HG03469 (cell line): Measurements from ENCODE around the gene CLCN7.

Experiments used
- ATAC-seq: cut with Tn5 transposase; IDR thresholded peaks from one replicate; pipeline ENCODE4 v1.9.1; 2021; ENCODE audit warnings: mild to moderate bottlenecking, moderate library complexity, moderate number of reproducible peaks; ENCODE audit not compliant: unreplicated experiment

The CLCN7 gene

DNA sequence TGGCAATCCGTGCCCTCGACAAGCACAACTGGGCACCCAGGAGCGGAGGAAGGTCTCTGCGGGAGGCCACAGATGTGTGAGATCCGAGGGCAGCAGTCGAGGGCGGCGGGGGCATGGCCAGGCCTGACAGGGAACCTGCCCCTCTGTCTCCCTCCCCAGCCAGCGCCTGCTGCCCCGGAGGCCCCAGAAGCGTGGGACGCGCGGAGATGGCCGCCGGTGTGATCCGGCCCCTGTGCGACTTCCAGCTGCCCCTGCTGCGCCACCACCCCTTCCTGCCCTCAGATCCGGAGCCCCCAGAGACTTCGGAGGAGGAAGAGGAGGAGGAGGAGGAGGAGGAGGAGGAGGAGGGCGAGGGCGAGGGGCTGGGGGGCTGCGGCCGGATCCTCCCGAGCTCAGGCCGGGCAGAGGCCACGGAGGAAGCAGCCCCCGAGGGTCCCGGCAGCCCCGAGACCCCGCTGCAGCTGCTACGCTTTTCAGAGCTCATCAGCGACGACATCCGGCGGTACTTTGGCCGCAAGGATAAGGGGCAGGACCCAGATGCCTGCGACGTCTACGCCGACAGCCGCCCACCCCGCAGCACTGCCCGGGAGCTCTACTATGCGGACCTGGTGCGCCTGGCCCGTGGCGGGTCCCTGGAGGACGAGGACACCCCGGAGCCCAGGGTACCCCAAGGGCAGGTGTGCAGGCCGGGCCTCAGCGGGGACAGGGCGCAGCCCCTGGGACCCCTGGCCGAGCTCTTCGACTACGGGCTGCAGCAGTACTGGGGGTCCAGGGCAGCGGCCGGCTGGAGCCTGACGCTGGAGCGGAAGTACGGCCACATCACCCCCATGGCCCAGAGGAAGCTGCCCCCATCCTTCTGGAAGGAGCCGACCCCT, 42.2 kb downstream of the CLCN7 start:
- ATAC-seq, result no peak

DNA sequence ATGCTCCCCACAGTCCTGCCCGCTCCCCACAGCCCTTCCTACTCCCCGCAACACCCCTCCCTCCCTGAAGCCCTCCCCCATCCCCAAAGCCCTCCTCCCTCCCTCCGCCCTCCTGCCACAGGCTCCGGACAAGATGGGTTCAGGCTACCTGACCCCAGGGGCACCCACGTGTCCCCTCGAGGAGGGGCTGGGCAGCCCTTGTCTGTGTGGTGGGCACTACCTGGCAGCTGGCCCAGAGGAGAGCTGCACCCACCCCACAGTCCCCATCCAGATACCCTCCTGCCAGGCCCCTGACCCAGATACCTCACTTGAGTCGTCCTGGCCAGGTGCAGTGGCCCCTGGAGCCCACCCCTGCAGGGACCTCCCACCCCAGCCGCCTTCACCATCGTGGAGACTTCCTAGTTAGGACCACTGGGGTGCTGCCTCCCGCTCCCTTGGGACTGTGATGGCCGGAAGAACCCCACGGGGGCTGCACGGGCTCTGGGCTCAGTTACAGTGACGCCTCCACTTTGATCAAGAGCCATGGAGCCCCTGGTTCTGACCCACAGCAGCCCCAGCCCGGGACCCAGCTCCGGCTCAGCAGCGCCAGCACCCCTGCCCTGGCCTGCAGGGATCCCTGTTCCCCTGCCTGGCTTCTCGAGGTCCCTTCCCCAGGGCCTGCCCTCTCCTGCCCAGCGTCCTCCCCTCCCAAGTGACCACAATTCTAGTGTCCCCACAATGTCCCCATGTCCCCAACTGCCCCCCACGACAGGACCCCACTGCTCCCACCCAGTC, 43.1 kb downstream of the CLCN7 start:
- no peak for ATAC-seq

DNA sequence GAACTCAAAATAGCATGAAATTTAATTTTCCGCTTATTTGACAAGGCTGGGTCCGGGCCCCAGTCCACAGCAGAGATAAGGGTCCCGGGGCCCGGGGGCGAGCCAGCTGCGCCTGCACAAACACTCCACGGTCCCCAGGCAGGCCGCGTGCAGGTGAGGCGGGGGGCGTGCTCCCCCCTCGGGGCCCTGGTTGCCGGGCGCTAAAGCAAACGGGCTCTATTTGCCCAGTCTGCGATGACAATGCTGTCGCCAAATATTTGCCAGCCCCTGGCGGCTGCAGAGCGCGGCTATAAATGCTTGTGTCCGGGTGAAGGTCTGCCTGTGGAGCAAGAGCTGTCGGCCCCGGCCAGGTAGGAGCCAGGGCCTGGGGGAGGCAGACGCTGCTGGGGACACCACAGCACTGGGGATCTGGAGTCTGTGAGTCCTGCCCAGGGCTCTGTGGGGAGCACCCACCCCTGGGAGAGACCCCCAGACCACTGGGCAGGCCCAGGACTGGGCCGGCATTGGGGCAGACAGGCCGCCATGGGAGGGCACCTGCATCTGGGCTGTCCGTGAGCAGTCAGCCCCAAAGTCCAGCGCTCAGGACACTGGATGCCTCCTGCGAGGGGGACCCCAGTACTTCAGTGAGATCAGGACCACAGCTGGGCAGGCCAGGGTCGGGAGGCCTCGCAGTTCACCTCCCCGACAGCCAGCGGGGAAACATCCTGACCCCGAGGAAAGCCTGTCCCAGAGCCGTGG, 43.9 kb downstream of the CLCN7 start, which contains the start of gene PERCC1:
PERCC1 (plus strand) TSS at position 320 of the 738 bp plus-strand sequence. CDS start 1,516 bp downstream, outside the sequence.
- no peak for ATAC-seq

DNA sequence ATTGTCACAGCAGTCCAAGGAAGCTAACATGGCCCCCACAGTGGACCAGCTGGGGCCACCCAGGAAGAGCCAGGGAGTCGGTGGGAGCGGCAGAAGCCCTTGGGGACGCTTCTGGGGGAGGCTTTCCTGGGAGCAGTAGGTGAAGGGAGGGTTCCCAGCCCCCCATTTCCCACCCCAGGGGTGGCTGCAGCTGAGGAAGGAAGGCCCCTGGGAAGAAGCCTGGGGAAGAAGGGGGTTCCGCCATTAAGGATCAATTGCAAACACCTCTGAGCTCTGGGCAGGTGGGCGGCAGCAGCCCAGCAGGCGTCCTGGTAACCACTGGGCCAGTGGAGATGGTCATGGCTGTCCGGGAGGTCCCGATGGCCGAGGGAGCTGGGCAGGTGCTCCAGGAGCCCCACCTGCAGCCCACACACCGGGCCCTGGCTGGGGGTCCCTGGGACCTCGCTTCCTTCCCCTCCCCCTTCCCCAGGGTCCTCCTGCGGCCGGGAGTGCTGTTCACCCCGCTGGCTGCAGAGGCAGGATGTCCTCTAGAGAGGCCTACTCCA, 44.5 kb downstream of the CLCN7 start:
- no peak for ATAC-seq

GRCh38 chr16:1429631-1430030, 45.2 kb downstream of the CLCN7 start:
- ATAC-seq, result no peak

- no peak for ATAC-seq
Observed at GRCh38 chr16:1429012-1429411, 45.8 kb downstream of the CLCN7 start.

- ATAC-seq, result no peak
Observed at GRCh38 chr16:1428511-1428910, 46.3 kb downstream of the CLCN7 start.

GRCh38 chr16:1427473-1428461, 47.1 kb downstream of the CLCN7 start:
- ATAC-seq, result no peak

DNA sequence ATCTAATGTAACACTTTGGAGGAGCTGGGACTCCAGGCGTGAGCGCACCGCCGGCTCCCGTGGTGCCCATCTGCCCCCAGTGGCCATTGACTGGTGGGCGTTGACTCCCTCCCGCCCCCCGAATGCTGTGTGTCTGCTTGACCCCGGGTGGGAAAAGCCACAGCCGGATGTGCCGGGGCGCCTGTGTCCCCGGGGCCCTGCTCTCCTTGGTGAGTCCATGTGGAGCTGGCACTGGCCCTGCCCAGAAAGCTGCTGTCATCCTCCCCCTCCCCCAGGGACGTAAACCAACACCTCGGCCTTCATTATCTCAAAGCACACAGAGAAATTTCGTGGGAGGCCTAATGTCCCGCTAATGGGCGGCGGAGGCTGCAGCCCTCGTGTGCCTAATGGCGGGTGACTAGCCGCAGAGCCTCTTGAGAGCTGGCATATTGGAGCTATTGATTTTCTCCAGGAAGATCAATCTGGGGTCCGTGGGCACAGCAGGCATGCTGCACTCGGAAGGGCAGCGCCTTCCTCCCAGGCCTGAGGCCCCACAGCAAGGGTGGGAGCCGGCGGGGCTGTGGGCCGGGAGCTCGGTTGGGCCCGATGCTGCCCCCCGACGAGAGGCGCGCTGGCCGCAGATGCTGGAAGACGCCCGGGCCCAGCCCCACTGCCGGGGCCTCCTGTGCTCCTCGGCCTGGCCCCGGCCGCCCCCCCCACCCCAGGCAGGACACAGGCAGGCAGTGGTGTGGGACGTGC, 47.9 kb downstream of the CLCN7 start:
- ATAC-seq, result no peak

GRCh38 chr16:1425616-1426370, 49.0 kb downstream of the CLCN7 start:
- no peak for ATAC-seq

GRCh38 chr16:1424028-1424427, 50.8 kb downstream of the CLCN7 start:
- ATAC-seq, result no peak

- no peak for ATAC-seq
Observed at GRCh38 chr16:1422076-1422475, 52.8 kb downstream of the CLCN7 start.

DNA sequence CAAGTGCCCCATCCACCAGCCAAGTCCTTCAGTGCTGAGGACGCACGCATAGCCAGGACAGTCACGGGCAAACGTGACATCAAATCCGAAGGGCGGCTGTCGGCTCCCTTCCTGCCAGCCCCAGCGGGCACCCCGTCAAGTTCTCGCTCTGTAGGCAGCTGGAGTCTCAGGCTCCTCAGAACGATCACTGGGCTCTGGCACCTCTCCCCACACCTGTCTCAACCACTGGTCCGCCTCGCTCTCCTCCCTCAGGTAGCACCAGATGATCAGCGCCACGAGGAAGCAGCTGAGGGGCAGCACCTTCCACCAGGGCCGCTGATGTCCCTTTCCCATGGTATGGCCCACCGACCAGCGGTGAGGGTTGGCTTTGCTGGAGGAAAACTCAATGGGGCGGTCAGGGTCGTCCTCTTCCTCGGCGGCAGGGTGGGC, 54.7 kb downstream of the CLCN7 start:
- no peak for ATAC-seq

GRCh38 chr16:1416521-1416941, 58.3 kb downstream of the CLCN7 start:
- ATAC-seq, result no peak

- ATAC-seq, result no peak
Observed at GRCh38 chr16:1414532-1415260, 60.1 kb downstream of the CLCN7 start, which contains the start of gene UNKL. Gene UNKL (minus strand): TSS chr16:1414704. CDS start chr16:1414691, 13 bp downstream.

- ATAC-seq, result no peak
Observed at GRCh38 chr16:1413684-1414531, 60.9 kb downstream of the CLCN7 start.

- ATAC-seq, result no peak
Observed at GRCh38 chr16:1412847-1413246, 62.0 kb downstream of the CLCN7 start.
